A549 (cell line): ENCODE measurements around the gene ACBD3. TPM values are rescaled to one million over a fixed set of nuclear protein-coding genes. Genes with fewer than 3 reads are reported as not detected.

Source experiments
- ATAC-seq, 2 experiments: fragments of 200-7000 bp in 1 of 2; fragments of >200 bp in 1 of 2; cut with Nextera tagmentation in 1 of 2; cut with Tn5 transposase in 1 of 2; 3 replicates each; pipeline versions ENCODE4 v1.8.0 to v1.9.1; 2018 to 2020; ENCODE audit warnings: mild to moderate bottlenecking in 1 of 2, moderate library complexity in 1 of 2
- CTCF ChIA-PET: fragments of 300-600 bp; sonication (Branson Sonifier 250); formaldehyde crosslinking; extraction: SDS; loops from one replicate; lab custom pipeline; 2021; ENCODE audit warnings: antibody characterized with exemption, inconsistent platforms; lab: Yijun Ruan, JAX
- POLR2A ChIA-PET: fragments of 350-600 bp; formaldehyde crosslinking; extraction: SDS; loops from one replicate; lab custom pipeline; 2021; ENCODE audit warnings: antibody characterized with exemption, inconsistent platforms; lab: Yijun Ruan, JAX
- DNase-seq, 2 experiments: peaks; one replicate each; pipeline versions ENCODE4 v3.0.0 to v3.0.0-alpha.2; 2011 to 2016; ENCODE audit warnings: low read depth in 1 of 2, low spot score in 1 of 2
- FAIRE-seq: peaks from 2 replicates; lab custom pipeline; 2011; peaks lifted over from hg19 to GRCh38; lab: Jason Lieb, UNC
- H3K27ac ChIP-seq, 2 experiments: fragments of >200 bp; sonication (Bioruptor Twin); formaldehyde crosslinking; 3 replicates each; pipeline ENCODE4 v1.5.1; 2016 to 2017
- H3K4me1 ChIP-seq: fragments of >200 bp; sonication (Bioruptor Twin); formaldehyde crosslinking; 3 replicates; pipeline ENCODE4 v1.6.1; 2016
- H3K4me2 ChIP-seq: fragments of >200 bp; sonication (Bioruptor Twin); formaldehyde crosslinking; 3 replicates; pipeline ENCODE4 v1.6.1; 2016
- H3K4me3 ChIP-seq: fragments of >200 bp; sonication (Bioruptor Twin); formaldehyde crosslinking; 3 replicates; pipeline ENCODE4 v1.5.1; 2016
- H3K9me3 ChIP-seq: fragments of >200 bp; sonication (Bioruptor Twin); formaldehyde crosslinking; 3 replicates; pipeline ENCODE4 v1.6.1; 2016
- CBX2 ChIP-seq: fragments of 200-600 bp; sonication (generic); IDR thresholded peaks from 2 replicates; pipeline ENCODE4 v1.6.1; 2016; ENCODE audit warnings: low read depth, mild to moderate bottlenecking, borderline replicate concordance
- CEBPB ChIP-seq, 2 experiments: fragments of >200 bp in 1 of 2; sonication (Bioruptor Twin) in 1 of 2; formaldehyde crosslinking in 1 of 2; IDR thresholded peaks; 2 replicates each; pipeline ENCODE4 v1.6.1; 2012 to 2016
- CHD4 ChIP-seq: fragments of 200-600 bp; sonication (generic); IDR thresholded peaks from 2 replicates; pipeline ENCODE4 v1.6.1; 2016; ENCODE audit warnings: antibody characterized with exemption, mild to moderate bottlenecking, borderline replicate concordance
- EHMT2 ChIP-seq: fragments of 200-600 bp; sonication (generic); IDR thresholded peaks from 2 replicates; pipeline ENCODE4 v1.6.1; 2016; ENCODE audit warnings: antibody characterized with exemption, low read depth, mild to moderate bottlenecking, moderate library complexity
- EP300 ChIP-seq, 2 experiments: fragments of >200 bp; sonication (Bioruptor Twin); formaldehyde crosslinking; IDR thresholded peaks; 2 replicates in 1 of 2; 3 replicates in 1 of 2; pipeline ENCODE4 v1.6.1; 2016 to 2017
- ESRRA ChIP-seq: fragments of 150-350 bp; IDR thresholded peaks from 2 replicates; pipeline ENCODE4 v1.6.1; 2014; ENCODE audit warnings: mild to moderate bottlenecking, low read length, borderline replicate concordance
- HOXB13 ChIP-seq: fragments of 250-450 bp; sonication (Bioruptor Pico); IDR thresholded peaks from 2 replicates; pipeline ENCODE4 v1.5.0; 2020; ENCODE audit warnings: low read depth, mild to moderate bottlenecking, moderate library complexity
- JUN ChIP-seq, 2 experiments: fragments of >200 bp; sonication (Bioruptor Twin); formaldehyde crosslinking; IDR thresholded peaks; 2 replicates in 1 of 2; 3 replicates in 1 of 2; pipeline ENCODE4 v1.6.1; 2016 to 2017
- JUNB ChIP-seq: fragments of >200 bp; sonication (Bioruptor Twin); formaldehyde crosslinking; IDR thresholded peaks from 2 replicates; pipeline ENCODE4 v1.6.1; 2016
- KDM1A ChIP-seq: fragments of 200-600 bp; sonication (generic); IDR thresholded peaks from 2 replicates; pipeline ENCODE4 v1.6.1; 2016; ENCODE audit warnings: low read depth, mild to moderate bottlenecking
- MAFK ChIP-seq: fragments of 450-650 bp; IDR thresholded peaks from 2 replicates; pipeline ENCODE4 v1.6.1; 2014; ENCODE audit not compliant: partially characterized antibody
- MAZ ChIP-seq: fragments of 150-350 bp; IDR thresholded peaks from 2 replicates; pipeline ENCODE4 v1.6.1; 2014; ENCODE audit warnings: antibody characterized with exemption, low read depth, low read length, borderline replicate concordance
- PBX3 ChIP-seq: IDR thresholded peaks from 2 replicates; pipeline ENCODE4 v1.6.1; 2012
- PHF8 ChIP-seq: fragments of 200-600 bp; sonication (generic); IDR thresholded peaks from 2 replicates; pipeline ENCODE4 v1.6.1; 2016; ENCODE audit warnings: low read depth, mild to moderate bottlenecking, antibody characterized with exemption, moderate library complexity, borderline replicate concordance
- POLR2A ChIP-seq: IDR thresholded peaks from 2 replicates; pipeline ENCODE4 v1.6.1; 2012; ENCODE audit warnings: mild to moderate bottlenecking, low read length
- POLR2AphosphoS2 ChIP-seq: conservative IDR thresholded peaks from 2 replicates; pipeline ENCODE4 v1.6.1; 2012; ENCODE audit warnings: low read length, improper control_type of control experiment, inconsistent platforms
- RCOR1 ChIP-seq: fragments of 150-350 bp; IDR thresholded peaks from 2 replicates; pipeline ENCODE4 v1.6.1; 2014; ENCODE audit warnings: antibody characterized with exemption, low read length, low read depth
- REST ChIP-seq: fragments of 200-600 bp; sonication (generic); IDR thresholded peaks from 2 replicates; pipeline ENCODE4 v1.6.1; 2016; ENCODE audit warnings: antibody characterized with exemption, mild to moderate bottlenecking, moderate library complexity
- RFX5 ChIP-seq: fragments of 450-650 bp; IDR thresholded peaks from 2 replicates; pipeline ENCODE4 v1.7.1; 2014; ENCODE audit warnings: antibody characterized with exemption, mild to moderate bottlenecking, moderate library complexity
- SREBF2 ChIP-seq: fragments of 450-650 bp; IDR thresholded peaks from 2 replicates; pipeline ENCODE4 v1.6.1; 2014; ENCODE audit warnings: mild to moderate bottlenecking, moderate library complexity
- ZNF302 ChIP-seq: fragments of 250-450 bp; sonication (Bioruptor Pico); IDR thresholded peaks from 2 replicates; pipeline ENCODE4 v1.9.0; 2021; ENCODE audit warnings: inconsistent platforms, mild to moderate bottlenecking, moderate library complexity
- WGBS: methylation state at CpG from one replicate; pipeline ENCODE4 v1.1.6; 2017; ENCODE audit errors: missing lambda C conversion rate; 5-methylcytosine and 5-hydroxymethylcytosine counted together
- polyA plus RNA-seq, 4 experiments: library from polyadenylated mRNA; depleted of rRNA in 3 of 4; stranded (reverse); fragments of >200 nt; fragmentation: RNase III in 1 of 4; extraction: RNeasy Plus Mini Kit Qiagen cat#74134 plus additional on column Dnase treatment in 1 of 4; gene quantifications; 2 replicates in 3 of 4; 3 replicates in 1 of 4; pipeline ENCODE4 v1.2.3, GENCODE V29; 2011 to 2017
- TF ChIP-seq, protein P1 (sequence below): fragments of >200 bp; sonication (Bioruptor Twin); formaldehyde crosslinking; IDR thresholded peaks from 3 replicates; pipeline ENCODE4 v1.5.1; 2016
- TF ChIP-seq, protein P2 (sequence below): fragments of >200 bp; sonication (Bioruptor Twin); formaldehyde crosslinking; IDR thresholded peaks from 2 replicates; pipeline ENCODE4 v1.6.1; 2016

ACBD3 gene
- polyA plus RNA-seq, 2 of the 4 experiments (the other 2 are of a cell fraction), result 29.8 to 52.9 TPM

DNA sequence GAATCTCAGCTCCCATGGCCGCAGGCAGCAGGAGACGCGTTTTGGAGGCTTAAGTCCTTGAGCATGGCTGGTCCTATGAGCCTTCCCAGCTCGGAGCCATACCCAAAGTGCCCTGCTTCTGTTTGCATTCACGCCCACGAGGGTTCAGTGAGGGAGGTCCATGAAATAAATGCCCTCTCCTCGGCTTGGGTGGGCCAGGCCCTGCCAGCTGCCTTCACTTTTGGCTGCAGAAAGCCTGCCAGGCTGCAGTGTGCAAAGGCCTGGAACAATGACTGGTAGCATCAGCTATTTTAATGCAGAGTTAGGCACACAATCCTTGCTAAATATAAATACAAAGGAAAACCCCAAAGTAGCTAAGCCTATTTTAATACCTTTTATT is 74.7 kb downstream of the ACBD3 start:
- DNase-seq, result no peak
- no peak for TF ChIP-seq CBX2
- no peak for TF ChIP-seq MAFK
- no peak for TF ChIP-seq POLR2AphosphoS2
- no peak for TF ChIP-seq JUNB
- no peak for TF ChIP-seq RFX5
- TF ChIP-seq EHMT2, result no peak
- TF ChIP-seq, protein P1, sequence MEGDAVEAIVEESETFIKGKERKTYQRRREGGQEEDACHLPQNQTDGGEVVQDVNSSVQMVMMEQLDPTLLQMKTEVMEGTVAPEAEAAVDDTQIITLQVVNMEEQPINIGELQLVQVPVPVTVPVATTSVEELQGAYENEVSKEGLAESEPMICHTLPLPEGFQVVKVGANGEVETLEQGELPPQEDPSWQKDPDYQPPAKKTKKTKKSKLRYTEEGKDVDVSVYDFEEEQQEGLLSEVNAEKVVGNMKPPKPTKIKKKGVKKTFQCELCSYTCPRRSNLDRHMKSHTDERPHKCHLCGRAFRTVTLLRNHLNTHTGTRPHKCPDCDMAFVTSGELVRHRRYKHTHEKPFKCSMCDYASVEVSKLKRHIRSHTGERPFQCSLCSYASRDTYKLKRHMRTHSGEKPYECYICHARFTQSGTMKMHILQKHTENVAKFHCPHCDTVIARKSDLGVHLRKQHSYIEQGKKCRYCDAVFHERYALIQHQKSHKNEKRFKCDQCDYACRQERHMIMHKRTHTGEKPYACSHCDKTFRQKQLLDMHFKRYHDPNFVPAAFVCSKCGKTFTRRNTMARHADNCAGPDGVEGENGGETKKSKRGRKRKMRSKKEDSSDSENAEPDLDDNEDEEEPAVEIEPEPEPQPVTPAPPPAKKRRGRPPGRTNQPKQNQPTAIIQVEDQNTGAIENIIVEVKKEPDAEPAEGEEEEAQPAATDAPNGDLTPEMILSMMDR, result no peak
- no peak for TF ChIP-seq MAZ
- TF ChIP-seq ZNF302 (CRISPR knock-in tag), result no peak
- TF ChIP-seq PHF8, result no peak
- TF ChIP-seq HOXB13 (CRISPR knock-in tag), result no peak
- no peak for TF ChIP-seq ESRRA
- TF ChIP-seq CEBPB (IDR thresholded peaks at IDR 0.05), result no peak
- no peak for TF ChIP-seq EP300 (IDR thresholded peaks at IDR 0.05)
- TF ChIP-seq JUN (IDR thresholded peaks at IDR 0.05), result no peak
- TF ChIP-seq, all 56 proteins: peak for 0
- Histone ChIP-seq H3K4me3 (no peak overlapping the region), H3K9me3 (no peaks in the 10 kb centered on the region), H3K4me1 (peaks cover 9% of the 10 kb centered on the region), H3K4me2 (no peak overlapping the region), H3K27ac (no peak overlapping the region)
- no peak for ATAC-seq
- WGBS, result 94% methylated on average over 7 of the region's 7 CpGs
- CTCF ChIA-PET, result interaction anchor here (1.0 to 6.9 kb wide), 7 partner anchors 8 to 222 kb away, joined by 3 to 73 read pairs (median 10); no protein-coding TSS in a partner anchor
- FAIRE-seq, result no peak
- POLR2A ChIA-PET, result interaction anchor here (1.1 to 1.2 kb wide), 2 partner anchors 16 to 29 kb away, joined by 3 to 4 read pairs; no protein-coding TSS in a partner anchor

GRCh38 chr1:226111098-226111882 is 75.3 kb downstream of the ACBD3 start:
- peaks cover 9% of the 10 kb centered on the region for H3K4me1 ChIP-seq
- peak overlapping the region; percentile 79 for H3K4me2 ChIP-seq
- H3K4me3 ChIP-seq, result peak overlapping the region; percentile 96
- no peak for ATAC-seq
- ChIA-PET POLR2A (interaction anchor here (1.1 to 3.0 kb wide), 7 partner anchors 17 to 86 kb away, joined by 3 to 23 read pairs (median 4); partner anchors contain the start of gene H3-3A), CTCF (interaction anchor here (0.6 to 6.9 kb wide), 10 partner anchors 9 to 299 kb away, joined by 3 to 73 read pairs (median 3); no protein-coding TSS in a partner anchor)
- FAIRE-seq, result no peak
- DNase-seq, result no peak
- H3K27ac ChIP-seq, result peak overlapping the region; percentile 95 to 97
- 91% methylated on average over 11 of the region's 11 CpGs for WGBS
- no peaks in the 10 kb centered on the region for H3K9me3 ChIP-seq
- TF ChIP-seq SREBF2 (no peak), HOXB13 (CRISPR knock-in tag) (no peak), KDM1A (no peak), CHD4 (no peak), POLR2A (no peak), JUNB (no peak), CEBPB (IDR thresholded peaks at IDR 0.05) (no peak), RFX5 (no peak), MAFK (no peak), PBX3 (no peak), RCOR1 (no peak), REST (no peak), MAZ (no peak)
- TF ChIP-seq, protein P2, sequence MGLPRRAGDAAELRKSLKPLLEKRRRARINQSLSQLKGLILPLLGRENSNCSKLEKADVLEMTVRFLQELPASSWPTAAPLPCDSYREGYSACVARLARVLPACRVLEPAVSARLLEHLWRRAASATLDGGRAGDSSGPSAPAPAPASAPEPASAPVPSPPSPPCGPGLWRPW, result no peak
